ENCODE measurements around the gene SCN7A.
A peak's percentile ranks its signal among the peaks of the same experiment; 100 is the strongest.
"Not testable (repeated sequence)": the region's sequence is repeated elsewhere in the genome, so short reads cannot be mapped to it uniquely, and the experiment has no call there.

The SCN7A gene

DNA sequence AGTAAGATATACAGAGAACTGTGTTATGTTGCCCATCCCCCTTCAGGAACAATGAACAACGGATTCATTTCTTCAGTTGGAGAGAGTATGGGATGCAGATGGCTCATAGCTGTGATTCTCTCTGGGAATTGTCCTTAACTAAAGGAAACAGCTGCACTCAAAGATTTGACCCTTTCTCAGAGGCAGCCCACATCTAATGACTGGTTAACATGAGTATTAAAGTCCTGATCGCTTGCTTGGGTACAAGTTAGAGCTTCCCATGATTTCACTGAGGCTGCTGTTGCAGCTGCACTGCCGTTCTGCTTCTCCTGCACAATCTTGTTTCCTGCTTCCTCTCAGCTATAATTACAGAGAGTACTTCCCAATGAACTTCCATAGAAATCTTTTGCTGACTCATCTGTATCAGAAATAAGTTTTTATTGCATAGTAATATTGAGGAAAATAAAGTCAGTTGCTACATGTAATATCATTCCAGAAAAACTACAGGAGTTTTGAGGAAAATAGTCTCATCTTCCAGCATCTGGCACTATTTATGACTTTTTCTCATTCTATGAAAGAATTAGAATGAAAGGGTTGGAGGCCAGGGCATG lies 105.5 kb downstream of the SCN7A start:
- DNase-seq, result no peak

DNA sequence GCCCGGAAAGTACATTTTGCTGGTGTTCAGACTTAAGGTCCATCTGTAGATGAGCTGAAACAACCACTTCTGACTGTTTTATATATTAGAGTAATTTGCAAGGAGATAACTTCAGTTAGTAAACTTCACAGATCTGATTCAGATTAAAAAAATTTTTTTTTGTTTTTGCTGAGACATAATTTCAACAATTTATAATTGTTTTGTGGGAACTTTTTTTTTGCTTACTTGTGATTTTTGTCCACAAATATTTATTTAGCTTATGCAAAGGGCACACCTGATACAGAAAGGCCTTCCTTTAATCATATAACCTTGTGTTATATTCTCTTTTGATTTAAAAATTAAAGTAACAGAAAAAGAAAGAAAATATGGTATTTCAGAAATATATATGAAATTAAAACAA lies 108.7 kb downstream of the SCN7A start:
- no peak for DNase-seq

DNA sequence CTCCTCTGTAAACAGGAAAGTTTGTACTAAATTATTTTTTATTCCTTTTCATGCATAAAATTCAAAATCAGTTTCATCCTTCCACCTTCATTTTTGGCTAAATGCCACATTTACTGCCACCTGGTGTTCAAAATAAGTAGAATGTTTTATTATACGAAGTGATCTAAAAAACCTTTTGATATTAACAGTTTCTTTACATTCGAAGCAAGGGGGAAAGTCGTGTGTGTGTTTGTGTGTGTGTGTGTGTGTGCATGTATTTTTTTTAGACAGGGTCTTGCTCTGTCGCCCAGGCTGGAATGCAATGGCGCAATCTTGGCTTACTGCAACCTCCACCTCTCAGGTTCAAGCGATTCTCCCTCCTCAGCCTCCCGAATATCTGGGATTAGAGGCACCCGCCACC lies 109.3 kb downstream of the SCN7A start:
- no peak for DNase-seq

DNA sequence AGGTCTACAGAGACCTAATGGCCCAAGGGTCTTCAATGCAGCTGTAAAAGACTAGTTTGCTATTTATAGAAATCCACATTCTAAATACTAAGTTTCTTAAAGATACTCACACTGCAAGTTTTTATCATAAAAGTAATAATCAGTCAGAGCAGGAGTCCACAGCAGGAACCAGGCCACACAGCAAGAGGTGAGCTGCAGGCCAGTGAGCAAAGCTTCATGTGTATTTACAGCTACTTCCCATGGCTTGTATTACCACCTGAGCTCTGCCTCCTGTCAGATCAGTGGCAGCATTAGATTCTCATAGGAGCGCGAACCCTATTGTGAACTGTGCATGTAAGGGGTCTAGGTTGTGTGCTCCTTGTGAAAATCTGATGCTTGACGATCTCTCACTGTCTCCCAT lies 111.6 kb downstream of the SCN7A start:
- no peak for DNase-seq

DNA sequence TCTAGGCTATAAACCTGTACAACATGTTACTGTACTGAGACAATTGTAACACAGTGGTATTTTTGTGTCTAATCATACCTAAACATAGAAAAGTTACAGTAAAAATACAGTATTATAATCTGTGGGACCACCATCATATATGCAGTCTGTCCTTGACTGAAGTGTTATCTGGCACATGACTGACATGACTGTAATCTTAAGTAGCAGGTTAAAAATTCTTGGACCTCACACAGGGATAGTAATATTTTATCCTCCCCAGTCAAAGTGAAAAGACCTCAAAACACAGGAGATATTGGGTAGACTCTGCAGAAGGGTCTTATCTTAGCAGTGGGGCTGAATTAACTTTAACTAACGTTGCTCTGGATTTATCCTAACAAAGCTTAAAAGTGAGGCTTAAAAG lies 113.4 kb downstream of the SCN7A start:
- no peak for DNase-seq

DNA sequence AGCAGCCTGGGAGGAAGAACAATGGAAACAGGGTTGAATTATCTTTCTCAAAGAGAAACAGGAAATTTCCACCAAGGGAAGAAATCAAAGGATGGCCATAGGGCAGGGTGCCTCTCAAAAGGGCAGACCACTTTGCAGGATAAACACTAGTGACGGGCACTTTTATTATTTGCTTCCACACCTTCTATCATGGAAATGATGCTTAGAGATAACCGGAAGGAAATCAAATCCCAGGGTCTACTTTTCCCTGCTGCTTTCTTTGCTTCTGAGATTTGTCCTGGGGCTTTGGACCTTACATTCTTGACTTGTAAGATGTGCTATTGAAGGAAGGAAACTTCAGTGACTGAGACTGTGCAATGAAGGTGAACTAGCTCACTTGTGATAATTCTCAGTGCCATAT lies 117.2 kb downstream of the SCN7A start:
- no peak for DNase-seq

DNA sequence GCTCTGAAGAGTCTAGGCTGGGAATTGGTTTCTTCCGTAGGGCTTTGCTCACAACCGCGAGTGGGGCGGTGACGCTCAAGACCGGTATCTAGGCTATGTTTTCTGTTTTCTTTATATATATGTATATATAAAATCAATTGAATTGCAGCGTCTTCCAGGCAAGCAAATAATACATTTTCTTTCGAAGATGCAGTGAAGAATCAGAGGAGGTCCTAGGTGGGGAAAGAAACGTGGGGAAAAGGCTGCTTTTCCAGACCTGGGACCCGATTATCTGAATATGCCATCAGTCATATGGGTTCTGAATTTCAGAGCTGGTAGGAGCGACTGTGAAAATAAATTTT lies 117.6 kb downstream of the SCN7A start:
- DNase-seq, result no peak

DNA sequence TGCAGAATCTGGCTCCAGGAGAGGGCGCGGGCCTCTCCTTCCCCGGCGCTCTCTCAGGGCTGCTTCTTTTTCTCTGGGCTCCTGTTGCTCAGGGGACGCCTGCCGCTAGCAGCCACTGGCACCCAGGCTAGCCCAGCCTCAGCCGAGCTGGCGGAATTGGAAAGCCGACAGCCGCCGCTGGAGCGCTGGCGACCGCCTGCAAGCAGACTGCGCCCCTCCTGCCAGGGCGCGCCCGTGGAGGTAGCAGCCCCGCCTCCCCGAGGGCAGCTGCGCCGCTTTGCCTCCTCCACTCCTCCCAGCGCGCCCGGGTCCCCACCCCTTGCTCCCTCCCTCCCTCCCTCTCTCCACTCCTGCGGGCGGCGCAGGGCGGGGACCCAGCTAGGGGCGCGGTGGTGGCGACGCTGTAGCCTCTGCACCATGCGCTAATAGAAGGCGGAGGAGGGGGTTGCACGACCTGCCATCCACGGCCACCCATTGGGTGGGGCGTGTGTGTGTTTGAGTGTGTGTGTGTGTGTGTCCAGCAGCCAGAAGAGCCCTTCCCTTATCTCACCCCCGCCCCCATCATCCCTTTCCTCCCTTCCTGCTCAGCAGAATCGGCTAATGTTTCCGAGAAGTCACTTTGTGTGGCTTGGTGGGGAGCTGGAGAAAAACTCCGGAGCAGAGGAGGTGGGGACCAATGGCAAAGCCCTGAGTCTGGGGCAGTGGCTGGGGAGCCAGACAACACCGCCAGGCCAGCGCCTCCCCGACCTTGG lies 118.1 kb downstream of the SCN7A start, which contains the start of gene SCN9A:
SCN9A (minus strand) TSS at position 209 of the 752 bp plus-strand sequence. CDS start 64,188 bp downstream, outside the sequence.
- DNase-seq, result peak; percentile 5

DNA sequence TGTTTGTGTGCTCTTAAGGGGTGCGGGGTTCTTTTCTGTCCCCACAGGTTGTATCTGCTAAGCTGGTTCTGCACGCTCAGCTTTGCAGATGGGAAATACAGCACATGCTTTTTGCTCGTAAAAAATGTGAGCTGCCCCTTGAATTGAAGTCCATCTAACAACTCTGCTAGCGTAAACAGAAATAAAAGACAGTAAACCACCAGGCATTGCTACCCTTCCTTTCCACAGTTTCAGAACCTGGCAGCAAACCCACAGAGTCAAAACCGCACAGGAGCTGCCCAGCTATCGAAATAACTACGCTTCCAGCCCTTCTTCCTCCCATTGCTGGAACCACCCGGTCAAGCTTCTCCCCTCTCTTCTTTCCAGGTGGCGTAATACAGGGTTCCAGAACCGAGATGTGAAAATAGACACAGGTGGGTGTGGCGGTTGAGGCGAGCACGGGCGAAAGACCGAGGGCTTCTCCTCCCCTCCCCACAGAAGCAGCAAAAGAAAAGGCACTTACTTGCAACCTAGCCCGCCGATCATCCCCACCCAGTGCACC lies 118.8 kb downstream of the SCN7A start:
- DNase-seq, result no peak

DNA sequence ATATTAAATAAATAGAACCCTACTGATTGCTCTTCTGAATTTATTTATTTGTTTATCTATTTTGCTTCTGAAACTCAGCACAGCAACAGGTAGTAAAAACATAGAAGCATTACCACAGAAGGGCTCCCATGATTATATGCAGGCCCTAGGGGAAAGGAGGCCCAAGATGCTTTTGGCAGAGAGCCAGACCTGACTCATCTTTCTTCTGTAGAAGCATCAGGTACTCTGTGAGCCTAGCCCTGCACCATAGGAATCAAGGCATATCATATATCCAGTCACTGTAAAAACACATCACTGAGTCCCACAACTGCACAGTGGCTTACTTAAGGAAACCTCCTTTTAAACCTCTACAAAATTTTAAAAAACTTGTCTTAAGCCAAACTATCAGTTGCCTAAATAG lies 120.1 kb downstream of the SCN7A start:
- no peak for DNase-seq

DNA sequence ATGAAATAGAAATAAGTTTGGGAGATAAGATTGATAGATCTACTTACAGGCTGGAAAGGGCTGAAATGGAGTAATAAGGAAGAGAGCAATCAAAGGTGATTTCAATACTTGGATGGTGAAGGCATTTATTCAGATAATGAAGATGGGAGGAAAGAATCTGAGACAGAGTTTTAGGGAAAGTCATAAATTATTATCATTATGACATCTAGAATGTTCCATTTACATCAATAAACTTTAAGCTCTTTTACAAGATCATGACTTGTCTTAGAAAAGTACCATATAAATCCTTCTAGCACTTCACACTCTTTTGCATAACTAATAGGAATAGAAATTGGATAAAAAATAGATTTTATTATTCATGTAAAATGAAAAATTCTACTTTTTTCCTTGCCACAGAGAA lies 120.5 kb downstream of the SCN7A start:
- DNase-seq, result no peak

DNA sequence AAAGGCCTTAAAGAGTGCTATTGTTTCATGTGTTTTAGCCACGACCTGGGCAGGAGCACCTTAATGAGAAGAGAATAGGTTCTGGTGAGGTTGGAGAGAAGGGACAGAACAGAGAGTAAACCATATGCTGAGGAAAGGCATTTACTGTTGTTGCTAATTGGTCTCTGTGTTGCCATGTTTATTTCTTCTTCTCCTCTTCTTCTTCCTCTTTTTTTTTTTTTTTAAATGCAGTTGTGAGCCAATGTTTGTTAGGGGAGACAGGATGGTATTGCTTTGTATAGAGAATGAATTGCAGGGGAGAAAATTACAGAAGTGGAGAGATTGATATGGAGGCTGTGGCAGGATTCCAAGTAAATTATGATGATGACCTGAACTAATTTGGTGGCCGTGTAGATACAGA lies 120.9 kb downstream of the SCN7A start:
- DNase-seq, result no peak

DNA sequence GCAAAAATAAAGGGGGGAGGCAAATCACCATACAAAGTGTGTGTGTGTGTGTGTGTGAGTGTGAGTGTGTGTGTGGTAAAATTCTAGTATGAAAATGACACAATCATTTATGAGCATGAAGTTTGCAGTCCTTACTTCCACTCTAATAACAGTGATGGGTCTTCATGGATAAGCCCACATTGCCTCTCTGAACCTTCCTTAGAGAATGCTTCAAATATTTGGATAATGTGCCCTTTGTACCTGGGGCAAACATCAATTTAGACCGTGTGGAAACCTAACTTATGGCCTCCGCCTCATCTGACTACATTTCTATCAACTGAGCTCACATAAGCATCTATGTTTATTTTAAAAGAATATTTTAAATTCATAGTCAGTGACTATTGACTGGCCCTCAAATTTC lies 122.0 kb downstream of the SCN7A start:
- DNase-seq, result no peak

DNA sequence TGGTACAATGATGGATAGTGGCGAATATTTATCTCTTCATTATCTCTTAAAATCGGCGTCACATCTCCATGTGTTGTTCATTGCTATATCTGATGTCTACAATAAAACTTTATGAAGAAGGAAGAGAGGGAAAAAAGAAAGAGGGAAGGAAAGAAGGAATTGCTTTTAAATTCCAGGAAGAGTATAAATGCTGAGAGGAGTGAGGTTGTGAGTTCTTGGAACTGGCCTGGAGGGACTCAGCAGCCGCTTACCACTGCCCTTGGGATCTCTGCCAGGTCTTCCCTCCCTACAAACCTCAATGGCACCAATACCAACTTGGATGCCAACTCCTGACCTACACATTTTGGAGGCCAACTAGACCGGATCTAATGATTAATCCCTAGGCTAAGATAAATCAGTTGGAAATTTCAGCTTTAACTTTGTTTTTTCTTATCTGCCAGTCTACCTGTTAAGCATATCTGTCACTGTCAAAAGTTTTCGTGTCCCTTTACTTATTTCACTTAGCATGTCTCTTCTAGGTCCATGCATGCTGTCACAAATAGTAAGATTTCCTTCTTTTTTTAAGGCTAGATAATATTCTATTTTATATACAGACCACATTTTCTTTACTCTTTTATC lies 128.1 kb downstream of the SCN7A start:
- no peak for DNase-seq

DNA sequence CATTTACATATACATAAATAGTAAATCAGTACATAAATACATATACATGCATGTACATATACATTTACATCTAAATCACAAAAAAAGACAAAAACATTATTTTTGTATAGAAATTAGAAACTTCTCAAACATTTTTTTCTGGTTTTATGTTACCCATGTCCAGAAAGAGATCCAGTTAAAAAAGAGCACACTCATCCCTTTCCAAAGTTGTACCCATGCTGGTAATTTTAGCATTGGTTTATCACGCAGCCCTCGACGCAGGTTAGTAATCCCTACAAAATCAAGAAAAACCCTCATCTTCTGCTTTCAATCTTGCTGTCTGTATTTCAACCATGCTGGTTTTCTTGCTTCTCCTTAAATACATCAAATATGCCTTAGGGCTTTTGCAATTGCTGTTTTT lies 128.8 kb downstream of the SCN7A start:
- no peak for DNase-seq

DNA sequence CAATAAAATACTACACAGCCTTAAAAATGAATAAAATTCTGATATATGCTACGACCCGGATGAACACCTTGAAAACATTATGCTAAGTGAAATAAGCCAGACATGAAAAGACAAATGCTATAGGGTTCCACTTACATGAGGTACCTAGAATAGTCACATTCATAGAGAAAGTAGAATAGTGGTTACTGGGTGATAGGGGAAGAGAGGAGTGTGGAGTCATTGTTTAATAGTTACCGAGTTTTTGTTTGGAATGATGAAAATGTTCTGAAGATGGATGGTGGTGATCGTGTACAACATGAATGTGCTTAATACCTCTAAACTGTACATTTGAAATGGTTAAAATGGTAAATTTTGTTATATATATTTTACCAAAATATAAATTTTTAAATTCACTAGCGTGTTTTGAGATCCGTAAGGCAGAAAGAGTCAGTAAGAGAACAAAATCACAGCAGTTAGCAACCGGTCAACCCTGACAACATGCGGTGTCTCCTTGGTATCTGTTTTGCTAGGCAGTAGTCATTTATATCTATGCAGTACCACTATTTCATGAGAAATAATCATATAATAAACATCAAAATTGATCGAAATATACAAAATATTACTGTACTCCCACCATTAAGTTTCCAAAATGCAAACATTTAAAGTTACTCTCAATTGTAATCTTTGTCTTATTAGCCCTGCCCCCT lies 129.4 kb downstream of the SCN7A start:
- no peak for DNase-seq

DNA sequence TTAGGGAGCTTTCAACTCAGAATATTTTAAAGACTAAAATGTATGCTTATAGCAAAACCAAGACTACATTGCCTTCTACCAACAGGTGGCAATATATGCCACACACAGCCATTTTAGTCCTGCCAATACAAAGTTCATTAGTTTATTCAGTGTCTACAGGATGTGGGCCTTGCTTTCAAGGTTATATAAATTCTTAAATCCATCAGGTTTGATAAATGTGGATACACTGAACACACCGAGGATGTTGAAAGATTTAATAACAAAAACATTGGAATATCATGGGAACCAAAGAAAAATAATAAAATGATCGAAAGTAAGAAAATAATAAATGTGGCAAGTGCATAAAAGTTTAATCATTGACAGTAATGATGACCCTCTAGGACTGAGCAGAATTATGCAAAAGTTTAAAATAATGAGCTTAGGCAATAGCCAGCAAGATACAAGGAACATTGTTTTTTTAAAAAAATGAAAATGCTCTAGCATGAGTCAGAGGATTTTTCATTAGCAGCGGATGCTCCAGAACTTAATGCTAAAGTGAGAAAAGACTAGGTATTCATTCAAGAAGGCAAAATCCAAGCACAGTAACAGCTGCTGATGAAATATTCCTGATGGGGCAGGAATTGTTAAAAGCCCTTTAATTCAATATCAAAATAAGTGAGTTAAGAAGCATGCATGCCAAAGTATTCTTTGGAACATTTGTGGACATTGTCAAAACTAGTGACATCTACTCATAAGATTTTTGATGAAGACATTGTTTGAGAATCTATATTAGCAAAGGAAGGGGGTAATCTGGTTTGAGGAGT lies 132.5 kb downstream of the SCN7A start:
- DNase-seq, result no peak

DNA sequence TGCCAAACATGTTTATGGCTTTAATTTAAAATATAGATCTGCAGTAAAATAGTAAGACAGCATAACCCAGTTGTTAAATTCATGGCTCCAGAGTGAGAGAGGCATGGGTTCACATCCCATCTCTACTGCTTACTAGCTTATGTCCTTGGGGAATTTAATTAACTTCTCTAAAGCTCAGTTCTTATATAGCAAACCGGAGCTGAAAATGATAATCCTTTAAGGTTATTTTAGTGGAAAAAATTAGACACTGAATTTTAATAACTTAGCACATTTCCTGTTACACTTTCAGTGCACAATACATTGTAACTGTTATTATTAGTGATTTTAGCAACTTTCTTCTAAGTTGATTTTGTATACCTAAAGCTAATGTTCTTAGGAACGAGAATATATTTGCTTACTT lies 133.1 kb downstream of the SCN7A start:
- DNase-seq, result no peak

DNA sequence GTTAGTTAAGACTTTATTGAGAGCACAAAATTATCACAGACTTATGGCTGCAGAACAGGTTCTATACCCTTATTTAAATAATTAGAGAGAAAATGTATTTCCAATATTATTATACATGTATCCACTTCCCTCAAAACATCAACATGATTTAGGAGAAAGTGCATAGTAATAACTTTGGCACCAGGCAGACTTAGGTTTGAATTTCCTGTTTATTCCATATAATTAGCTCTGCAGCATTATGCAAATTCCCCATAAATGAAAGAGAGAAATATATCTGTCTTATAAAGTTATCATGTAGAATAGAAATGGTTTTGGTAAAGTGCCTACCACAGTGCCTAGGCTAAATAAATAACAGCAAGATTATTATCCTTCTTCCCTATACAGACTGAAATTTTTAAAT lies 133.6 kb downstream of the SCN7A start:
- no peak for DNase-seq

DNA sequence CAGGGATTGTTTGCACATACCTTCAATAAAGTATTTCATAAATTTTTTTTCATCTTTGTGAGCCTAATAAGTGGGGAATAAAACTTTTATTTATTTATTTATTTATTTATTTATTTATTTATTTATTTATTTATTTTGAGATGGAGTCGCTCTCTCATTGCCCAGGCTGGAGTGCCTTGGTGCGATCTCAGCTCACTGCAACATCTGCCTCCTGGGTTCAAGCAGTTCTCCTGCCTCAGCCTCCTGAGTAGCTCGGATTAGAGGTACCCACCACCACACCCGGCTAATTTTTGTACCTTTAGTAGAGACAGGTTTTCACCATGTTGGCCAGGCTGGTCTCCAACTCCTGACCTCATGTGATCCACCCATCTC lies 136.1 kb downstream of the SCN7A start:
- not testable (repeated sequence) for DNase-seq

DNA sequence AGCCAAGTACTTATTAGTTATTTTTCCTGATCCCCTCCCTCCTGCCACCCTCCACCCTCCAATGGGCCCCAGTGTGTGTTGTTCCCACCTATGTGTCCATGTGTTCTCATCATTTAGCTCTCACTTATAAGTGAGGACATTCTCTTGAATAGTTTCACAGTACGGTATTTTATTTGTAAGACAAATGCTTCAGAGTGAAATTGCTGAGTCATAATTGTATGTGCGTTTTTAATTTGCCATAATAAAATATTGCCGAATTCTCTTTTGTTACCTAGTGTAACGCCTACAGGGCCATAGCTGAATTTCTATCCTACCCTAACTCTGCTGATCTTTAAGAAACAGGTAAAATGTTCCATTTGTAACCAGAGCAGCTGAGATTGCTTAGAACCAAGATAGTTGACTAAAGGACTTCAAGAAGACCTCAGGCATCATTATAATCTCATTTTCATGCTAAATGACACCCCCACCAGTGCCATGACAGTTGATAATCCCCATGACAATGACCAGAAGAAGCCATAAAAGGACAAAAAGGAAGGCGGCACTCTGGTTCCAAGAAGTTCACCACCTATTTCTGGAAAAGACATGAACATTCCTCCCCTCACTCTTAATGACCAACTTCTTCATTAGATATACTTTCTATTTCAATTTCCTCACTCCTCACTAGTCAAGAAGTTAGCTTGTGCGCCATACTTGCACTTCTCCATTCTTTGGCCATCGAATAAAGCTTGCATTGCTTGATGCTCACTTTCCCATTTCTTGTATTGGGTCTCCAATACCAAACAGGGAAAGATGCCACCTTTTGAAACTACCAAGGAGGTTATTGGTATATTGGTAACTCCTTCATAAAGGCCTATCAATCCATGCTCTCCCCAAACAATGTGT lies 136.7 kb downstream of the SCN7A start:
- no peak for DNase-seq
